Neutrophil (primary cell): ENCODE results near the gene WDR5.

ENCODE experiments used
- H3K27ac ChIP-seq: fragments of 200-600 bp; sonication (generic); 2 replicates; pipeline ENCODE4 v1.5.1; 2016; ENCODE audit warnings: mild to moderate bottlenecking, moderate library complexity
- H3K27me3 ChIP-seq: fragments of 200-600 bp; sonication (generic); 2 replicates; pipeline ENCODE4 v1.6.0; 2016; ENCODE audit warnings: mild to moderate bottlenecking
- H3K36me3 ChIP-seq: fragments of 200-600 bp; sonication (generic); 2 replicates; pipeline ENCODE4 v1.5.1; 2017
- H3K4me1 ChIP-seq, 2 experiments: fragments of 200-600 bp in 1 of 2; sonication (generic) in 1 of 2; 1 replicate in 1 of 2; 2 replicates in 1 of 2; pipeline versions ENCODE4 v1.5.1 to v1.6.1; 2013 to 2016; ENCODE audit warnings: low read depth in 1 of 2, low read length in 1 of 2, mild to moderate bottlenecking in 1 of 2, moderate library complexity in 1 of 2; ENCODE audit not compliant: control insufficient read depth in 1 of 2, insufficient read depth in 1 of 2
- H3K4me3 ChIP-seq, 2 experiments: fragments of 200-600 bp in 1 of 2; sonication (generic) in 1 of 2; 1 replicate in 1 of 2; 2 replicates in 1 of 2; pipeline ENCODE4 v1.5.1; 2013 to 2016; ENCODE audit warnings: low read depth in 1 of 2, low read length in 1 of 2, mild to moderate bottlenecking in 1 of 2, moderate library complexity in 1 of 2
- H3K9me3 ChIP-seq: fragments of 200-600 bp; sonication (generic); 2 replicates; pipeline ENCODE4 v1.5.1; 2016
- CTCF ChIP-seq: fragments of 200-600 bp; sonication (generic); IDR thresholded peaks from 2 replicates; pipeline ENCODE4 v1.5.1; 2016; ENCODE audit warnings: antibody characterized with exemption

WDR5 gene

GRCh38 chr9:134188386-134189144, 52.7 kb downstream of the WDR5 start:
- Histone ChIP-seq H3K9me3 (no peaks in the 10 kb centered on the region), H3K27me3 (peaks cover 75% of the 10 kb centered on the region), H3K36me3 (no peaks in the 10 kb centered on the region), H3K27ac (no peak overlapping the region), H3K4me3 (no peak overlapping the region), H3K4me1 (no peaks in the 10 kb centered on the region)
- no peak for TF ChIP-seq CTCF

GRCh38 chr9:134189145-134189469, 53.2 kb downstream of the WDR5 start:
- Histone ChIP-seq H3K36me3 (no peaks in the 10 kb centered on the region), H3K9me3 (no peaks in the 10 kb centered on the region), H3K27ac (no peak overlapping the region), H3K4me3 (no peak overlapping the region), H3K27me3 (peaks cover 75% of the 10 kb centered on the region), H3K4me1 (no peaks in the 10 kb centered on the region)
- no peak for TF ChIP-seq CTCF

- no peaks in the 10 kb centered on the region for H3K9me3 ChIP-seq
- H3K27ac ChIP-seq = no peak overlapping the region
- H3K4me3 ChIP-seq = no peak overlapping the region
- peaks cover under 1 to 4% of the 10 kb centered on the region in 2 experiments for H3K4me1 ChIP-seq
- no peak for TF ChIP-seq CTCF
- no peaks in the 10 kb centered on the region for H3K36me3 ChIP-seq
- peaks cover 75% of the 10 kb centered on the region for H3K27me3 ChIP-seq
Measured at GRCh38 chr9:134189470-134190231, 53.8 kb downstream of the WDR5 start.

GRCh38 chr9:134190232-134191121, 54.6 kb downstream of the WDR5 start:
- Histone ChIP-seq H3K36me3 (no peaks in the 10 kb centered on the region), H3K27ac (no peak overlapping the region), H3K4me3 (no peak overlapping the region), H3K27me3 (peaks cover 75% of the 10 kb centered on the region), H3K9me3 (no peaks in the 10 kb centered on the region), H3K4me1 (peaks cover 8 to 12% of the 10 kb centered on the region in 2 experiments)
- TF ChIP-seq CTCF = no peak

GRCh38 chr9:134191455-134192209, 55.8 kb downstream of the WDR5 start:
- no peaks in the 10 kb centered on the region for H3K9me3 ChIP-seq
- no peaks in the 10 kb centered on the region for H3K36me3 ChIP-seq
- TF ChIP-seq CTCF = no peak
- peaks cover 68% of the 10 kb centered on the region for H3K27me3 ChIP-seq
- no peak overlapping the region for H3K4me3 ChIP-seq
- no peak overlapping the region for H3K27ac ChIP-seq
- H3K4me1 ChIP-seq = peaks cover 20 to 24% of the 10 kb centered on the region in 2 experiments
